Suppressor macrophage (primary cell): ENCODE measurements around the gene RNF148.
"Not testable (repeated sequence)": the region's sequence is repeated elsewhere in the genome, so short reads cannot be mapped to it uniquely, and the experiment has no call there.

Source experiments
- DNase-seq, 4 experiments: peaks; one replicate each; pipeline ENCODE4 v3.0.0-alpha.2; 2020 to 2022

The RNF148 gene

GRCh38 chr7:122689346-122690109 is 13.2 kb downstream of the RNF148 start:
- DNase-seq: no peak

- DNase-seq: no peak
Measured at GRCh38 chr7:122688400-122688998, 14.2 kb downstream of the RNF148 start.

DNA sequence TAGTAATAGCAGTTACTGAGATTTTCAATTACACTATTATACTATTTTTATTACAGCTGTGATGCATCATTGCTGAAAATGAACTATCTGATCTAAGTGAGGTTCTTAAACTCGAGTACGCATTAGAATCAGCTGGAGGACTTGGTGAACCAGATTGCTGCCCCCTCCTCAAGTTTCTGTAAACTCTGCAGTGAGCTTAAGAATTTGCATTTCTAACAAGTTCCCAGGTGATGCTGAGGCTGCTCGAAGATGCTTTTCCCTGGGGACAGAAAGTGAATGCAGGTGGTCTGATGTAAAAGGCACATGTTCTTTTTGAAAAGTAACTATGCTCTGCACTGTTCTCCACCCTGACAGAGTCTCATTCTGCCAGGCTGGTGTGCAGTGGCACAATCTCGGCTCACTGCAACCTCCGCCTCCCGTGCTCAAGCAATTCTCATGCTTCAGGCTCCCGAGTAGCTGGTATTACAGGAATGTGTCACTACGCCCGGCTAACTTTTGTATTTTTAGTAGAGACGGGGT is 16.3 kb downstream of the RNF148 start:
- no peak for DNase-seq

- no peak for DNase-seq
Measured at GRCh38 chr7:122684504-122684903, 18.2 kb downstream of the RNF148 start.

DNA sequence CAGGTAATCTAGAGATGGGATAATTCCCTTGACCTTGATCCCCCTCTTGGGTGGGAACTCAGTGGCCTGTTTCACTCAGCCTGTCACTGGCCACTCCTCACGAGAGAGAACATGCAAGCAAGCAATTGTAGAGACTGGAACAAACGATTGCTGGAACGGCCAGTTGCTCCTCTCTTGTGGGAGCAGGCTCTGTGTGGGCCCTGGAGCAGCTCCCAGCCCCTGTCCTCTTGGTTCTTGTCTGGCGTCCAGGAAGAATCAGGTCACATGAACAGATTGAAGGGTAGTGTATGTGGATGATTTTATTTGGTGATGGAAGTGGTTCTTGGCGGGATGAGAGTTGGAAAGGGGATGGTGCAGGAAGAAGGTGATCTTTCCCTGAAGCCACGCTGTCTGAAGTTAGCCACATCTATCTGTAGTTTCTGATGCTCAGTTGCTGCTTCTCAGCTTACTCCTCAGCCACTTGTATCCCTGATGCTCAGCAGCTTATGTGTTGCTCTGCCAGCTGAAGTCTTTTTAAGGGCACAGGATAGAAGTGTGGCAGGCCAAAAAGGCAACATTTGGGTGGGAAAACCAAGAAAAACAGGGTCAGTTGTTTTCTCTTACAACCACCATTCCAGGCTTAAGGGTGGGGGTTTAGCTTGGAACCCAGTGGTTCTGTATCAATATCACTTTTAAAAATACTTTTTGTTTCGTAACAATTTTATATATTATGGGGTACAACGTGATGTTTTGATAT is 19.7 kb downstream of the RNF148 start:
- DNase-seq: no peak

GRCh38 chr7:122681186-122681585 is 21.5 kb downstream of the RNF148 start:
- DNase-seq: not testable (repeated sequence)

DNA sequence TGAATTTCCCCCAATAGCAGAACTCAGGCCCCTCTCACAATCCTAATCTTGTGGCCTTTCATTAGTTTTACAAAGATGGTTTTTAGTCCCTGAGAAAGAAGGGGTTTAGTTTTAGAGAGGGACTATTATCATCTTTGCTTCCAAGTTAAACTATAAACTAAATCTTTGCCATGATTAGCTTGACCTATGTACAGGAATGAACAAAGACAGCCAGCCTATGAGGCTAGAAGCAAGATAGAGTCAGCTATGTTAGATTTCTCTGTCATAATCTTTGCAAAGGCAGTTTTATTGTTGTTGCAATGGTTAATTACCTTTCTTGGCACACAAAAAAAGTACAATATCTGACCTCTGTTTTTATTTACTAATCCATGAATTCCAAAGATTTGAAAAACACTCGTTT is 22.9 kb downstream of the RNF148 start:
- no peak for DNase-seq

DNA sequence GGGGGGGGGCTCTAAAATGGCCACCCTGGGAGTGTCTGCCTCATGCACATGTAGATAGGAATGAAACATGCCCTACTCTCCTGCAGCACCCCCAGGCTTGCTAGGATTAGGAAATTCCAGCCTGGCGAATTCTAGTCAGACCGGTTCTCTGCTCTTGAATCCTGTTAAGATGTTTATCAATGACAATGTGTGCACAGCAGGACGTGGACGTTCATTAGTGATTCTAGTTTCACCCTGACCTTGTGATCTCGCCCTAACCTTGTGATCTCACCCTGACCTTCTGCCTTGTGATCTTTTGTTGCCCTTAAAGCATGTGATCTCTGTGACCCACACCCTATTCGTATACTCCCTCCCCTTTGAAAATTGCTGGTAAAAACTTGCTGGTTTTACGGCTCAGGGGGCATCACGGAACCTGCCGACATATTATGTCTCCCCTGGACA is 23.4 kb downstream of the RNF148 start:
- DNase-seq: not testable (repeated sequence)

GRCh38 chr7:122677149-122677548 is 25.6 kb downstream of the RNF148 start:
- DNase-seq: no peak

- DNase-seq: no peak
Measured at GRCh38 chr7:122676466-122676865, 26.3 kb downstream of the RNF148 start.

DNA sequence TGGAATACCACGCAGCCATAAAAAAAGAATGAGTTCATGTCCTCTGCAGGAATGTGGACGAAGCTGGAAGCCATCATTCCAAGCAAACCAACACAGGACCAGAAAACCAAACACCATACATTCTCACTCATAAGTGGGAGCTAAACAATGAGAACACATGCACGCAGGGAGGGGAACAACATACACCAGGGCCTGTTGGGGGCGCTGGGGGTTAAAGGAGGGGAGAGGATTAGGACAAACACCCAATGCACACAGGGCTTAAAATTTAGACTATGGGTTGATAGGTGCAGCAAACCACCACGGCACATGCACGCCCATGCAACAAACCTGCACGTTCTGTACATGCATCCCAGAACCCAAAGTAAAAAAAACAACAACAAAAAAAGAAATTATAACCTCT is 27.1 kb downstream of the RNF148 start:
- DNase-seq: no peak

GRCh38 chr7:122675011-122675410 is 27.7 kb downstream of the RNF148 start:
- no peak for DNase-seq

DNA sequence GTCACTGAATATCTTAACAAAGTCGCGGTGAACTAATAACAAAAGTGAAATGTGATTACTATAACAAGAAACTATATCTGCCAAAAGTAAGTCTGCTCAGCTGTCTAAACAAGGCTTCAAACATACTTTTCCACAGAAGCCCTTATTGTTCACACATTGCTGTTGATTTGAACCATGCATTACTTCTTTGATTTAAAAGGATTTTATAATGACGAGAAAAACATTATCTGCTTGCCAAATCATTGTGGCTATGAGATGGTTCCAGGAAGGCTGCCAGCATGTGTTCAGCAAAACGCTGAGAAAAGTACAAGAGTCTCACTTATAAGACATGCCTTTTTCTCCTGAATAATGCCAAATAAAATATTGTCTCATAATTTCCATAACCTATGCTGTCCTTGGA is 28.2 kb downstream of the RNF148 start:
- no peak for DNase-seq

DNA sequence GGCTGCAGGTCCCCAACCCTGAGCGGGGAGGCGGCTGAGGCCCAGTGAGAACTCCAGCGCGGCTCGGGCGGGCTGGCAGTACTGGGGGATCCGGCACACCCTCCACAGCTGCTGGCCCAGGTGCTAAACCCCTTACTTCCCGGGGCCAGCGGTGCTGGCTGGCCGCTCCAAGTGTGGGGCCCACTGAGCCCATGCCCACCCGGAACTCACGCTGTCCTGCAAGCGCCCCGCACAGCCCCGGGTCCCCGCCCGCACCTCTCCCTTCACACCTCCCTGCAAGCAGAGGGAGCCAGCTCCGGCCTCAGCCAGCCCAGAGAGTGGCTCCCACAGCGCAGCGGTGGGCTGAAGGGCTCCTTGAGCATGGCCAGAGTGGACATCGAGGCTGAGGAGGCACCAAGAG is 28.8 kb downstream of the RNF148 start:
- no peak for DNase-seq

GRCh38 chr7:122672536-122672935 is 30.2 kb downstream of the RNF148 start:
- no peak for DNase-seq

DNA sequence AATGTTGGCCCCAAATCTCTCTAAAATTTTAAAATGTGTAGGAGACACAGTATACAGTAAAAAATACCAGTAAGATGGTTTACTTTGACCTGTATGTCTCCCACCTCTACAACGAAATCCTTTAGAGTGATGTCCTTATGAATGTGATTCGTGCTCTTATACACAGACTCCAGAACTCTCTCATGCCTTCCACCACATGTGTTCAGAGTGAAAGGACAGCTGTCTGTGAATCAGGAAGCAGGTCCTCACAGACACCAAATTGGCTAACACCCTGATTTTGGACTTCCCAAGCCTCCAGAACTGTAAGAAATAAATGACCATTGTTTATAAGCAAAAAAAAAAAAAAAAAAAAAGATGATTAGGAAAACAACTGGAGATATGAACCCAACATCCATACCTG is 39.0 kb downstream of the RNF148 start:
- no peak for DNase-seq

DNA sequence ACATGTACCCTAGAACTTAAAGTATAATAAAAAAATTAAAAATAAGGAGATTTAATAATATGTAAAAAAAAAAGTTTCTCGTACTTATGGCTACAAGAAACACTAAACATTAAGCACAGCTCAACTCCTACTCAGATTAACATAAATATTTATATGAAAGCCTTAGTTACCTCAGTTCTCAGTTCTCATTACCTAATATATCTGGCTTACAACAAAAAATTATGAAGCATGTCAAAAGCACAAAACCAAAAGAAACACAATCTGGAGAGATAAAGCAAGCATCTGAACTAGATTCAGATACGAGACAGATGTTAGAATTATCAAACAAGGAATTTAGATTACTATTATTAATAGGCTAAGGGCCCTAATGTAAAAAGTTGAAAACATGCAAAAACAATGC is 43.9 kb downstream of the RNF148 start:
- no peak for DNase-seq

- DNase-seq: no peak
Measured at GRCh38 chr7:122653685-122654084, 49.0 kb downstream of the RNF148 start.

DNA sequence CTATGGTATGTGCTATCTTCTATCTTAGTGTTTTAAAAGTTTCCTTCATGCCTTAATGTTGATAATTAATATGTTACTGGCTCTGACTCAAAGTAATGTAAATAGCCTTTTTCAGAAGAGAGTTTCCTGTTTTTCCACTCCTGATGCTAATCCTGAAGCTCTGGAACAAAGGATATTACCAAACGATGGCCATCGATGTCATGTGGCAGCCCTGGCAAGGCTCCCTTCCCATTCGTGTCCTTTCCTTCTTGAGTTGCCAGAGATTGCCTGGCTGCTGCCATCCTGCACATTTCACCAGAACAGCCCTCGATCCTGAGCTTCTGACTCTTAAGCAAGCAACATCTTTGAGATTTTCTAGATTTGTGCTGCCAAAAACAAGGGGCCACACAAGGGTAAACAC is 49.8 kb downstream of the RNF148 start:
- DNase-seq: no peak
